ENCODE results near the gene TRAFD1. TPM values are rescaled to one million over a fixed set of nuclear protein-coding genes. Genes with fewer than 3 reads are reported as not detected.

TRAFD1 gene
- total RNA-seq, 4 donors from 2014 or later = 46.3 to 82.9 (median 67.4) TPM

DNA sequence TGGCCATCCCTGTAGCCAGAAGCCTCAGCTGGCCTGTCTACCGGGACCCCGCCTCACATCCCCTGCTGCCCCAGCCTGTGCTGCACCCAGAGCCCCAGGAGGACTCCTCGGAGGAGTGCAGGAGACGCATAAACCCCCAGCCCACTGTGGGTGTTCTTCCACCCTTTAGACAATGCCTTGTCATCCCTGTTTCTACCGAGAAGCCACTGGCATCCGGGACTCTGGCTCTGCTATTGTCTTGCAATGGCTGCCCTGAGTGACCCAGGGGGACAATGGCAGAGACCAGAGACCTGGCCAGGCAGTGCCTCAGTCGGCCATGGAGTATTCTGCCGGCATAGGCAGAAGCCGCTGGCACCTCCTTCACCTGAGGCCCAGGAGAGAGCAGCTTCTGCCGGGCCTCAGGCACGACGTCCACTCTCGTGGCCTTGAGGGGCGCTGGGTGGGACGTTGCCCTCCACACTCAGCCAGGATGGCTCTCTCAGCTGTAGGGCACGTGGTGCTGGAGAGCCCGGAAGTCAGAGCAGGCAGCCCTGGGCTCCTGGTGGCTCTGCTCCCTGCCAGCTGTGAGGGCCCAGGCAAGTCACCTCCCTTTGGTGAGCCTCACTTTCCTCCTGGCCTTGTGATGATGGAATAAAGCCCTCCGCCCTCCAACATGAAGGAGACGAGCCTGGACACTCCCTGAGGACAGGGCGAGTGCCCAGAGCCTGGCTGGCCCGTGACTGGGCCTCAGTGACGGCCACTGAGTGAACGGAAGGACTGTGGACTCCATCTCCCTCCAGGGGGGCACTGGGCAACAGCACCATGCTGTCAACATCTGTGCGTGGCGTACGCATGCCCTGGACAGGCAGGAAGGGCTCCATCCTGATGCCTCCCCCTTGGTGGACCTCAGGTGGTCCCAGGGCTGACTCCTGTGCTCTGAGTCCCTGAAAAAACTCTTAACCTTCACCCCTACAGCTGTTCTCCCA lies 41.0 kb downstream of the TRAFD1 start:
- TF ChIP-seq POLR2A (IDR thresholded peaks at IDR 0.05) = no peak
- TF ChIP-seq, protein P1, sequence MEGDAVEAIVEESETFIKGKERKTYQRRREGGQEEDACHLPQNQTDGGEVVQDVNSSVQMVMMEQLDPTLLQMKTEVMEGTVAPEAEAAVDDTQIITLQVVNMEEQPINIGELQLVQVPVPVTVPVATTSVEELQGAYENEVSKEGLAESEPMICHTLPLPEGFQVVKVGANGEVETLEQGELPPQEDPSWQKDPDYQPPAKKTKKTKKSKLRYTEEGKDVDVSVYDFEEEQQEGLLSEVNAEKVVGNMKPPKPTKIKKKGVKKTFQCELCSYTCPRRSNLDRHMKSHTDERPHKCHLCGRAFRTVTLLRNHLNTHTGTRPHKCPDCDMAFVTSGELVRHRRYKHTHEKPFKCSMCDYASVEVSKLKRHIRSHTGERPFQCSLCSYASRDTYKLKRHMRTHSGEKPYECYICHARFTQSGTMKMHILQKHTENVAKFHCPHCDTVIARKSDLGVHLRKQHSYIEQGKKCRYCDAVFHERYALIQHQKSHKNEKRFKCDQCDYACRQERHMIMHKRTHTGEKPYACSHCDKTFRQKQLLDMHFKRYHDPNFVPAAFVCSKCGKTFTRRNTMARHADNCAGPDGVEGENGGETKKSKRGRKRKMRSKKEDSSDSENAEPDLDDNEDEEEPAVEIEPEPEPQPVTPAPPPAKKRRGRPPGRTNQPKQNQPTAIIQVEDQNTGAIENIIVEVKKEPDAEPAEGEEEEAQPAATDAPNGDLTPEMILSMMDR (IDR thresholded peaks at IDR 0.05) = no peak
- intact Hi-C loops (cut with DNase I; ENCODE audit: low total_unique reads) = no loop called here
- no peak overlapping the region for H3K4me3 ChIP-seq (ENCODE audit: low read depth, poor library complexity, severe bottlenecking)
- 92 to 97% methylated on average over 12 to 23 of the region's 26 CpGs for WGBS, 2 donors
- DNase-seq (ENCODE audit: low spot score in 2 of 2) = no peak

DNA sequence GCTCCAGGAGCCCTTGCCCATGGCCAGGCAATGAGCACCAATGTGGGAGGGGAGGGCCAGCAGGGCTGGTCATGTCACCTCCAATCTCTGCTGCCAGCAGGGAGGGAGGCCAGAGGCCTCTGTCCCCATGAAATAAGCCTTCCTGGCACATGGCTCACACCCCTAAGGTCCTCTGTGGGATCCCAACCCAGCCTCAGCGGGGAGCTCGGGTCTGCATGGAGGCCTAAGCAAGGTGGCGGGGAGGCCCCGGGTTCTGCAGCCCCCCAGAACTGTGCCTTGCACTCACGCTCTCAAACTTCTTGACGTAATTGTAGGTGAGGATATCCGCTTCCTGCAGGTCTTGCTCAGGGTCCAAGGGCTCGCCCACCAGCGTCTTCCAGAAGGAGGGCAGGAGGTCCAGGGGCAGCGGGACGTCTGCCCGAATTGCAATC lies 41.7 kb downstream of the TRAFD1 start:
- 95 to 96% methylated on average over 11 to 12 of the region's 12 CpGs for WGBS, 2 donors
- TF ChIP-seq, protein P1 (IDR thresholded peaks at IDR 0.05) = no peak
- no peak for TF ChIP-seq POLR2A (IDR thresholded peaks at IDR 0.05)
- intact Hi-C loops (cut with DNase I; ENCODE audit: low total_unique reads) = no loop called here
- H3K4me3 ChIP-seq (ENCODE audit: low read depth, poor library complexity, severe bottlenecking) = no peak overlapping the region
- no peak for DNase-seq (ENCODE audit: low spot score in 2 of 2)

DNA sequence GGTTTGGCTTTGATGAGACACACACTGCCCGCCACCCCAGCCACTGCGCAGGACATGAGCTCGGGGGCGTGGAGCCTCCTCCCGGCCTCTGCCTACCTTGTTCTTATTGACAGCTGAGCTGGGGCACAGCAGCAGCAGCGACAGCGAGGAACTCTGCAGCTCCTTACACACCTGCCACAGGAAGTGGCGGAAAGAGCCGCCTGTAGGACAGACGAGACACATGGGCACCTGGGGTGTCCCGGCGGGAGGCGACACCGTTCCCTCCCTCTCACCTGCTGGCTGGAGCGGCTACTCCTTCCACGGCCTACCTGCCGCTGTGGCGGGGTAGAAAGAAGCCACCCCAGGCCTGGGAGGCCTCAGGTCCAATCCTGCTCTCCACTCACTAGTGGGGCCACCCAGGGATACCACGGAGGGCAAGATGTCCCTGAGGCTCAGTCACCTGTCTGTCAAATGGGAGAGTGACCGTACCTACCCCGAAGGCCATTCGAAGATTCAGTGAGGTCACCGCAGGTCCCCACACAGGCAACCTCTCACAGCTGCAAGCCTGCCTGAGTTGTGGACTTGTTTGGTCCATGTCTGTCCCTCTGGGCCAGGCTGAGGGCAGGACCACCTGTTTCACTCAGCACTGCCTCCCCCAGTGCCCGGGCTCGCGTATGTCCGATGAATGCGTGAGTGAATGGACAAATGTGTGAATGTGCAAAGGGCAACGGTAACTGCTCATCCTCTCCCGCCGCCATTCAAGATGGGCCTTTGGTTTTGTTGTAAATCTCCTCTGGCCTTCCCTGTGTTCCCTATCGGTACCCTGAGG lies 42.6 kb downstream of the TRAFD1 start:
- no peak overlapping the region for H3K4me3 ChIP-seq (ENCODE audit: low read depth, poor library complexity, severe bottlenecking)
- TF ChIP-seq POLR2A (IDR thresholded peaks at IDR 0.05) = no peak
- WGBS, 2 donors = 89 to 91% methylated on average over 29 to 32 of the region's 32 CpGs
- intact Hi-C loops (cut with DNase I; ENCODE audit: low total_unique reads) = no loop called here
- DNase-seq (ENCODE audit: low spot score in 2 of 2) = no peak

- intact Hi-C loops (cut with DNase I; ENCODE audit: low total_unique reads) = no loop called here
- TF ChIP-seq, protein P1 (IDR thresholded peaks at IDR 0.05) = no peak
- no peak for TF ChIP-seq POLR2A (IDR thresholded peaks at IDR 0.05)
- DNase-seq (ENCODE audit: low spot score in 2 of 2) = no peak
- H3K4me3 ChIP-seq (ENCODE audit: low read depth, poor library complexity, severe bottlenecking) = no peak overlapping the region
- WGBS, 2 donors = 92 to 93% methylated on average over 8 of the region's 8 CpGs
Observed at GRCh38 chr12:112168561-112168971, 43.2 kb downstream of the TRAFD1 start.

DNA sequence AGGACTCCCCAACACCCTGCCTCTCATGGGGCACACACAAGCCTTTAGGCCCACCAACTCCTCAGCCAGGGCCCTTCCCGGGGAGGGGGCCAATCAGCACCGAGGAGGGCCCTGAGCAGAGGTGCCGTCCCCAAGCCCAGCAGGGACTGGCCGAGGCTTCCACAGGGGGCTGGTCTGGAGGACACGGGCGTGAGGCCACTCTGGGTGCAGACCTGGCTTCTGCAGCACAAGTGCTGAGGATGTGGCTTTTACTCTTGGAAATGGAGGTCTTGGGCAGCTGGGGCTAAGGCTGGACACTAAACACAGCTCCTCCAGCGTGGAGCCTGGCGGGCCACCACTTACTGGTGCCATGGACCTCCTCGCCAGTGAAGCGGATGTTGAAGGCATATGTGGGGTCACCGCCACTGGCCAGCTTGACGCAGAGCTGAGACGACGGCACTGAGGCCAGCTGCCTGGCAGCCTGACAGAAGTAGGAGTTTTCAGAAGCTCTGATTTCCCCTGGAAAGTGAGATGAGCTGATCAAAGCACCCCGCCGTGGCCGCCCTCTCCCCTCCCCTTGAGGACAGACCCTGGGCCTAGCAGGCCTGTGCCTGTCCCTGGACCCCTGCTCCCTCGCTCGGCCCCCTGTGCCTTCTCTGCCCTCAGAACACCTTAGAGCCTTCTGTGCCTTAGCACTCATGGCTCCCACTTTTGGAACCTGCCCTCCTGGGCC lies 44.0 kb downstream of the TRAFD1 start:
- H3K4me3 ChIP-seq (ENCODE audit: low read depth, poor library complexity, severe bottlenecking) = no peak overlapping the region
- no peak for DNase-seq (ENCODE audit: low spot score in 2 of 2)
- intact Hi-C loops (cut with DNase I; ENCODE audit: low total_unique reads) = no loop called here
- WGBS, 2 donors = 87 to 98% methylated on average over 15 to 19 of the region's 19 CpGs
- TF ChIP-seq POLR2A (IDR thresholded peaks at IDR 0.05) = no peak
- TF ChIP-seq, protein P1 (IDR thresholded peaks at IDR 0.05) = no peak
